HL-60/S4 treated with retinoic acid at 250 ng/mL for 4 days and 3 days (cell line): ENCODE results near the gene IFT43.

ENCODE experiments used
- in situ Hi-C: fragments of 300-500 bp; cut with MboI; formaldehyde crosslinking; loops from 2 replicates; pipeline ENCODE4 v1.7.0; 2022; ENCODE audit warnings: low sequenced_read_pairs

Gene IFT43

DNA sequence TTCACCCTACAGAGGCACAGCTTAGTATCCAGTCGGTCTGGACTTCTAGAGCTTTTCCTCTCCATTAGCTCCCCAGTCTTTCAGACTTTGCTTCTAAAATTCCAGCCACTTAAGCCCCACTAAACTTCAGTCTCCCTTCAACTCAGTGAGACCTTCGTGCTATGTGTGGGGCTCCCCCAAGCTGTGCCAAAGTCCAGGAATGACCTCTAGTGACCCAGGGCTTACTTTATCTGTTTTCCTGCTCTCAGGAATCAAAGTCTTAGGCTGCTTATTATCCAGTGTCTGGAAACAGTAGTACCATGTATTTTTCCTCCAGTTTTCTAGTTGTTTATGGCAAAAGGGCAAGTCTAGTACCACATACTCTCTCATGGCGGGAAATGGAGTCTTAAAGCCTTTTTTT, 77.8 kb downstream of the IFT43 start:
- in situ Hi-C loops, result loop anchor here (25.0 kb wide), 2 partner anchors 299 to 574 kb away; no protein-coding TSS in a partner anchor

GRCh38 chr14:76065519-76065918, 80.0 kb downstream of the IFT43 start:
- in situ Hi-C loops, result loop anchor here (25.0 kb wide), 2 partner anchors 297 to 572 kb away; no protein-coding TSS in a partner anchor

DNA sequence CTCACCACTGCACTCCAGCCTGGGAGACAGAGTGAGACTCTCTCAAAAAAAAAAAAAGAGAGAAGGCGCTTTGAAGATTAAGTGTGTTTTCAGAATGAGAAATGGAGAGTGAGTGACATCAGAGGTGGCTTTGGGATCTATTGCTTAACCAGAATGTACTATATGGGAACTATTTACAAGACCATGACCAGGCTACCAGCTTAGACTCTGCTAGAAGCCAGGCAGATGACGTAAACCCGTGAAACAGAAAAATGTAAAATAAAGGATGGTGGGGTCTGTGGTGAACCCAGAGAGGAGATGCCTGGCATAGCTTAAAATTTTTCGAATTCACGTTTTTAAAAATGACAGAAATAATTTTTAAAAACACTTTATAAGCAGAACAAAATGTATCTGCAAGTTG, 82.0 kb downstream of the IFT43 start:
- in situ Hi-C loops, result loop anchor here (25.0 kb wide), 2 partner anchors 295 to 570 kb away; no protein-coding TSS in a partner anchor

- in situ Hi-C loops, result loop anchor here (25.0 kb wide), 2 partner anchors 289 to 564 kb away; no protein-coding TSS in a partner anchor
Measured at GRCh38 chr14:76073717-76074116, 88.2 kb downstream of the IFT43 start.

- in situ Hi-C loops, result no loop called here
Measured at GRCh38 chr14:76077340-76077739, 91.8 kb downstream of the IFT43 start.

DNA sequence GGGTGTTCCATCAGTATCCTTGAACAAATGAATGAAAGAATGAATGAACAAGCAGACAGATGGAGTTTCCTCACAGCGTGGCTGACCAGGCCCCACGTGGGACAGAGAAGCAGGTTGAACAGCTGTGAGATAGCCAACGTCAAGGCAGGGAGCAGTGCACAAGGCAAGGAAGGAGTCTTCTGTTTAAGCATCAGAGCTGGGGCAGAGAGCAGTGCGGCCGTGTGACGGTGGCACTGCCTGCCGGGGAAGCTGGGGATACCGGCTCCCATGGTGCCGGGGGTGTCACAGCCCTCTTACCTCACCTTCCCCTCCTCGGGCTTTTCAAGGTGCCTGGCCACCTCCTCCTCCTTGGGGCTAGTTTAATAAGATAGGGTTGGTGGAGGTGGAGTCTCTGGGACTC, 92.9 kb downstream of the IFT43 start:
- in situ Hi-C loops, result no loop called here

GRCh38 chr14:76080025-76080424, 94.5 kb downstream of the IFT43 start:
- in situ Hi-C loops, result no loop called here

- in situ Hi-C loops, result no loop called here
Measured at GRCh38 chr14:76080471-76080870, 94.9 kb downstream of the IFT43 start.

DNA sequence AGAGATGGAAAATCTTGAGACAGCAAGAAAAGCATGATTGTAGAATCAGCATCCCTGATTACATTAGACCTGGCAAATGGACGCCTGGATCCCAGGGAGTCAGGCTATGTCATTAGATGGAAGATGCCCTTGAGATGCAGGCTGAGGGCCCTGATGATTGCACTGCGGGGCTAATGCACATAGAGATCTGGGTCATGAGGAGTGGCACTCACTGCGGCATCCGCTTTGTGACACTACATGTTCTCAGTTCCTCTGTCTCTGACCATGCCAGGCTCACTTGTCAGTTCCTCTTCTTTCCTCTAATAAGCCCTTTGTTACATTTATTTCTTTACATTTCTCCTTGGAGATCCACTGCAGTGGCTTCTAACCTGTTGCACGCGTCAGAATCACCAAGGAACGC, 96.1 kb downstream of the IFT43 start:
- in situ Hi-C loops, result no loop called here

DNA sequence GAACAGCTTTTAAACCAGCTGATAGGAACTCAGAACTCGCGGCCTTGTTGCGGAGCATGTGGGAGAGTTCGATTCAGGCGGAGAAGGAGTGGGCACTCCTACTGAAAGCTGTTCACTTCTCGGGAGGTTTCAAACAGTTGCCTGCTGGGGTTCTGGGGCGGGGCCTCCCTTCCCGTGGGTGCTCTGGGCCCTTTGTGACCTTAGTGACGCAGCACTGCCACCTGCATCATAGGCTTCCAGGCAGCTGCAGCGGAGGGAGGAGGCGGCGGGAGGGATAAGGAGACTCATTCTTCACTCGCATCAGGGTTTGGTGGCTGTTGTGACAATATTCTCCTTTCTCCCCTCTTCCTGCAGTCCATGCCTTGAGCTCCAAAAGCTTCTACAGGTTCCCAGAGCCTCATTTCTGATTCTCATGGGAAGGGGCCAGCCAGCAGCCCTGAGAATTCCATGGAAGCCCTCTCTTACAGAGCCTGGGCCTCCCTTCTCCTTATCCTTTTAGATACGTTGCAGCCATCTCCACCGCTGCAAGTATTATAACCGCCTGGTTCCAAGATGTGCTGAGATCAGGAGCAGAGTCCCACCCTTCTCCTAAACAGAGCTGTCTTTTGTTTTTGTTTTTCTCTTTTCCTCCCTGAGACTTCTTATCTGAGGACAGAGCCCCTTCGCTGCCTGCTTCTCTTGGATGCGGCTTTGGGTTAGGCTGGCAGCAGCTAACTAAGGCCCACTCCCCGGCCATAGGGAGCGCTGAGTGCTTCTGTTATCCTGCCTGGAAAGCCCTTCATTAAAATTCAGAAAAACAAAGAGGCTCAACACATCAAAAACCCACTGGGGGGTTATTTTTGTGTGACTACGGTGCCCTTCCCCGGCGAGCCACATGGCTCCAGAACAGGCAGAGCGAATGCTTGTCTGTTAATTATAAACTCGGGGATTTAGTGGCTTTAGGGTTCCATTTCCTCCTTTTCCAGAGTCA, 98.5 kb downstream of the IFT43 start:
- in situ Hi-C loops, result no loop called here

GRCh38 chr14:76085358-76085757, 99.8 kb downstream of the IFT43 start:
- in situ Hi-C loops, result no loop called here

GRCh38 chr14:76086636-76087035, 101.1 kb downstream of the IFT43 start:
- in situ Hi-C loops, result no loop called here

DNA sequence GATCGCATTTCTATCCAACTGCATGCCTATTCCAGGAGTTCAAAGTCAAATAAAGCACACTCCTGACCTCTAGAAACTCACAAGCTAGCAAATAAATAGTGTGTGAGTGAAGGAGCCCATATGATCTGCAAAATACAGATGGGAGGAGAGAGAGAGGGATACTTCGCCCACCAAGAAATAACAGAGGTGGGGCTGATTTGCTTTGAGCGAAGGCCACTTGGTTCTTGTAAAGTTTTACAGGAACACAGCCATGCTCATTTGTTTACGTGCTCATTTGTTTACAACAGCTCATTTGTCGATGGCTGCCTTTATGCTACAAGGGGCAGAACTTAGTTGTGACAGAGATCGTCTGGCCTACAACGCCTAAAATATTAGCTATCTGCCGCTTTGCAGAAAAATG, 102.8 kb downstream of the IFT43 start:
- in situ Hi-C loops, result no loop called here

- in situ Hi-C loops, result no loop called here
Measured at GRCh38 chr14:76088771-76089571, 103.4 kb downstream of the IFT43 start.

GRCh38 chr14:76089575-76089974, 104.0 kb downstream of the IFT43 start:
- in situ Hi-C loops, result no loop called here

DNA sequence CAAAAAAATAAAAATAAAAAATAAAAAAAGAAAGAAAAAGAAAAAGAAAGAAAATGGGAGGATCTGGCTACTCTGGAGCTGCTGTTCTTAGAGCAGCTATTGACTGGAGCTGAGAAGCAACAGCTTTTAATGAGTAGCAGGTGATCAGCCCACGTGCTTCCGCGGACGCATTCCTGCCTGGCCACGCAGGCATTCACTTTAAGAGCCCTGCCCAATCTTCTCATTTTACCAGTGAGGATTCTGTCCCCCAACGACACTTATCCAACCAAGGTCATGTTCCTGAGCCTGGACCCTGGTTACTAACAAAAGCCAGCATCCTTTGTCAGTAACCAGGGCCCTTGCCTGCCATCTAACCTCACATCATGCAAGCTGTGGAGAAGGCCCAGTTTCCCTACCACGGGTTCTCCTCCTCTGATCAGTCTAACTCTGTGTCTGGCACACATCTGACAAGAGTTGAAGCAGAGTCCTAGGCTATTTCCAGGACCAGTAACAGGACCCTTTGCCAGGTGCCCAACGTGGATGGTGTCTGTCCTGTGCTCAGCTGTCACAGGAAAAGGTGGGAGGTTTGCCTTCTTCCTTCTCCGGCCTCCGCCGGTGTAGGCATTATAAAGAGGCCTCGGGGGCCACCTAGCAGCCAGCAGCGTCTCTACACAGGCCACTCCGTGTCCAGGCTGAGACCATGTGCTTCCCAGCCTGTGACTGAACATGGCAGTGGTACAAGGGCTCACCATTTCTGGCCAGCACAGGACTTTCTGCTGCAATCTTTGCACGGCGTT, 105.2 kb downstream of the IFT43 start:
- in situ Hi-C loops, result no loop called here

- in situ Hi-C loops, result no loop called here
Measured at GRCh38 chr14:76093077-76093476, 107.5 kb downstream of the IFT43 start.

- in situ Hi-C loops, result no loop called here
Measured at GRCh38 chr14:76096257-76096656, 110.7 kb downstream of the IFT43 start.

DNA sequence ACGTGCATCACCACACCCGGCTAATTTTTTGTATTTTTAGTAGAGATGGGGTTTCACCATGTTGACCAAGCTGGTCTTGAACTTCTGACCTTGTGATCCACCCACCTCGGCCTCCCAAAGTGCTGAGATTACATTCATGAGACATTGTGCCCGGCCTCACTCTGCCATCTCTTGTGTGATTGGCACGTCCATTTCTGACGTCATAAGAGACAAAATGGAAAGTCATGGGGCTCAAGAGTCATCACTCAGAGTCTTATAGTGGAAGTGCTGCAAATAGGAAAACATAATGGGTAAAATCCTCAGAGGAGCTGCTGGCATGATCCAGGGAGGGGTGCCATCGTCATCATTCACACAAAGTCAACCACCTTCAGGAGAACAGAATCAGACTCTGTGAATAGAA, 112.0 kb downstream of the IFT43 start:
- in situ Hi-C loops, result no loop called here

DNA sequence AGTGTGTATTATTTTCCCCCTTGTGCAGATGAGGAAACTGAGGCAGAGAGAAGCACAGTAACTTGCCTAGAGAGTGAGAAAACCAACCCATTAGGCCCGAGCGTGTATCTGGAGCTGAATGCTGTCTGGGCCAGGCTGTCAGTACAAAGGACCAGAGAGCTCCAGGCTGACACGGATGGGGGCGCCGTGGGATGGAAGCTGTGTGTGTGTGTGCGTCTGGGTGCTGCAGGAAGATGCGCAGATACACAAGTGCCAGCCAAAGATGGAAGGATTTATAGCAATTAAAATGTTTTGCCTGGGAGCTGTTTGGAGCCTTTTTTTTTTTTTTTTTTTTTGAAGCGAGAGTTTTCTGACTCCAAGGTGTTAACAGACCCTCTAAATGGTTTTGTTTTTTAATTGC, 112.5 kb downstream of the IFT43 start:
- in situ Hi-C loops, result no loop called here
